Astrocyte of the hippocampus (primary cell): ENCODE measurements around the gene QRICH2.
"Not testable (repeated sequence)": the region's sequence is repeated elsewhere in the genome, so short reads cannot be mapped to it uniquely, and the experiment has no call there.

ENCODE experiments used
- DNase-seq: peaks from one replicate; pipeline ENCODE4 v3.0.0; 2011; ENCODE audit warnings: low read depth, low spot score

The QRICH2 gene, protein sequence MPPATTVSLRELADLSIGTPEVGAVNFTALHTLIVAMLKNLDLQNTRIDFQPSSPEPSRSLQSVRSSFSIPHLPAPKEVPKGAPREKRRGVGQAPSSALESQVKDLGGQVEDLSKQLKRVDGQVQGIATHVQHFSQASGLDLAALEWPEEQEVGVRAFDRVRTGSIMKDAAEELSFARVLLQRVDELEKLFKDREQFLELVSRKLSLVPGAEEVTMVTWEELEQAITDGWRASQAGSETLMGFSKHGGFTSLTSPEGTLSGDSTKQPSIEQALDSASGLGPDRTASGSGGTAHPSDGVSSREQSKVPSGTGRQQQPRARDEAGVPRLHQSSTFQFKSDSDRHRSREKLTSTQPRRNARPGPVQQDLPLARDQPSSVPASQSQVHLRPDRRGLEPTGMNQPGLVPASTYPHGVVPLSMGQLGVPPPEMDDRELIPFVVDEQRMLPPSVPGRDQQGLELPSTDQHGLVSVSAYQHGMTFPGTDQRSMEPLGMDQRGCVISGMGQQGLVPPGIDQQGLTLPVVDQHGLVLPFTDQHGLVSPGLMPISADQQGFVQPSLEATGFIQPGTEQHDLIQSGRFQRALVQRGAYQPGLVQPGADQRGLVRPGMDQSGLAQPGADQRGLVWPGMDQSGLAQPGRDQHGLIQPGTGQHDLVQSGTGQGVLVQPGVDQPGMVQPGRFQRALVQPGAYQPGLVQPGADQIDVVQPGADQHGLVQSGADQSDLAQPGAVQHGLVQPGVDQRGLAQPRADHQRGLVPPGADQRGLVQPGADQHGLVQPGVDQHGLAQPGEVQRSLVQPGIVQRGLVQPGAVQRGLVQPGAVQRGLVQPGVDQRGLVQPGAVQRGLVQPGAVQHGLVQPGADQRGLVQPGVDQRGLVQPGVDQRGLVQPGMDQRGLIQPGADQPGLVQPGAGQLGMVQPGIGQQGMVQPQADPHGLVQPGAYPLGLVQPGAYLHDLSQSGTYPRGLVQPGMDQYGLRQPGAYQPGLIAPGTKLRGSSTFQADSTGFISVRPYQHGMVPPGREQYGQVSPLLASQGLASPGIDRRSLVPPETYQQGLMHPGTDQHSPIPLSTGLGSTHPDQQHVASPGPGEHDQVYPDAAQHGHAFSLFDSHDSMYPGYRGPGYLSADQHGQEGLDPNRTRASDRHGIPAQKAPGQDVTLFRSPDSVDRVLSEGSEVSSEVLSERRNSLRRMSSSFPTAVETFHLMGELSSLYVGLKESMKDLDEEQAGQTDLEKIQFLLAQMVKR (N-terminal part only)

GRCh38 chr17:76307966-76308338 is at the start of gene QRICH2:
QRICH2 (minus strand) TSS chr17:76308276; CDS start chr17:76307998, 278 bp downstream.
- no peak for DNase-seq

- DNase-seq, result no peak
These were observed 49.6 kb upstream of the QRICH2 start for GRCh38 chr17:76357597-76358158.

GRCh38 chr17:76356803-76357456 is 48.9 kb upstream of the QRICH2 start:
- no peak for DNase-seq

- DNase-seq, result no peak
These were observed 46.8 kb upstream of the QRICH2 start for GRCh38 chr17:76354747-76355310.

GRCh38 chr17:76354317-76354729 is 46.2 kb upstream of the QRICH2 start:
- no peak for DNase-seq

- peak; percentile 96 for DNase-seq
These were observed 45.7 kb upstream of the QRICH2 start, which contains the start of gene PRPSAP1 for GRCh38 chr17:76353599-76354316. PRPSAP1 (minus strand) TSS chr17:76353916; CDS start chr17:76353703, 213 bp downstream.

- DNase-seq, result no peak
These were observed 45.0 kb upstream of the QRICH2 start for GRCh38 chr17:76353004-76353598.

GRCh38 chr17:76351526-76352071 is 43.5 kb upstream of the QRICH2 start:
- no peak for DNase-seq

- no peak for DNase-seq
These were observed 42.4 kb upstream of the QRICH2 start for GRCh38 chr17:76350463-76350862.

GRCh38 chr17:76346936-76347335 is 38.9 kb upstream of the QRICH2 start:
- not testable (repeated sequence) for DNase-seq

DNA sequence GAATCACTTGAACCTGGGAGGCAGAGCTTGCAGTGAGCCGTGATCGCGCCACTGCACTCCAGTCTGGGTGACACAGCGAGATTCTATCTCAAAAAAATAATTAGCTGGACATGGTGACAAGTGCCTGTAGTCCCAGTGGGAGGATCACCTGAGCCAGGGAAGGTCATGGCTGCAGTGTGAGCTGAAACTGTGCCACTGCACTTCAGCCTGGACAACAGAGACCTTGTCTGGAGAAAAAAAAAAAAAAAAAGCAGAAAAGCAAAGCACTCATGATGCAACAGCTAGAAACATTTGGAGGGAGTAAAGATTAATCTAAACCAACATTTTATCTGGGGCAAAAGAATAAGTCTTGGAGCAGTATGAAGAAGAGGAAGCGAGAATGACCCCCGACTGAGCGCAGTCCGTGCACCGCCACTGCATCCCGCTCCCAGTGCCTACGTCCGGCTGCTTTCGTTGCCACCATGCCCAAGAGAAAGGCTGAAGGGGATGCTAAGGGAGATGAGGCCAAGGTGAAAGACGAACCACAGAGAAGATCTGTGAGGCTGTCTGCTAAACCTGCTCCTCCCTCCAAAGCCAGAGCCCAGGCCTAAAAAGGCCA is 37.4 kb upstream of the QRICH2 start:
- DNase-seq, result no peak

DNA sequence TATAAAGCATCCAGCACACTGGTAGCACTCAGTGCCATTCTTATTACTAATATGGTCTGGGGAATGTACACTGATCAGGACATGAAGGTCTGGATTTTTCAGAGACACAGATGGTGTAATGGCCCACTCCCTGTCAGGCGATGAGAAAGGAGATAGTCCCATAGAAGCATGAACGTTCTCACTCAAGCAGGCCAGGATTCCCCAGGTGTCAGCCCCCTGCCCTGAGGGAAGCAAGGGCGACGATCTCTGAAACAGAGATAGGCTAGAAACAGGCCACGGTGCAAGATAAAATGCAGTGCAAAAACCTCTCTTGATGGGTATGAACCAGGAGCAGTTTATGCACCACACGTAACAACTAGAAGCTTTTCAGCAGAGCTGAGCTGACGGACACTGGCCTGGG is 35.0 kb upstream of the QRICH2 start:
- no peak for DNase-seq

DNA sequence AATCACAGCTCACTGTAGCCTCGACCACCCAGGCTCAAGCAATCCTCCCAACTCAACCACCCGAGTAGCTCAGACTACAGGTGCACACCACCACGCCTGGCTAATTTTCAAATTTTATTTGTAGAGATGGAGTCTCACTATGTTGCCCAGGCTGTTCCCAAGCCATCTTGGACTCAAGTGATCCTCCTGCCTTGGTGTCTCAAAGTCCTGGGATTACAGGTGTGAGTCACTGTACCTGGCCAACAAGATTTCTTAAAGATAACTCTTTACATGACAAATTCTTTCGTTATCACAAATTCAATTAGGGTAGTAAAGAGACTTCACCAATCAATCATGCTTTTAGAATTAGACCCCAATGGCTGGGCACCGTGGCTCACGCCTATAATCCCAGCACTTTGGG is 33.2 kb upstream of the QRICH2 start:
- no peak for DNase-seq

- DNase-seq, result peak; percentile 29
These were observed 29.3 kb upstream of the QRICH2 start for GRCh38 chr17:76337413-76337777.

DNA sequence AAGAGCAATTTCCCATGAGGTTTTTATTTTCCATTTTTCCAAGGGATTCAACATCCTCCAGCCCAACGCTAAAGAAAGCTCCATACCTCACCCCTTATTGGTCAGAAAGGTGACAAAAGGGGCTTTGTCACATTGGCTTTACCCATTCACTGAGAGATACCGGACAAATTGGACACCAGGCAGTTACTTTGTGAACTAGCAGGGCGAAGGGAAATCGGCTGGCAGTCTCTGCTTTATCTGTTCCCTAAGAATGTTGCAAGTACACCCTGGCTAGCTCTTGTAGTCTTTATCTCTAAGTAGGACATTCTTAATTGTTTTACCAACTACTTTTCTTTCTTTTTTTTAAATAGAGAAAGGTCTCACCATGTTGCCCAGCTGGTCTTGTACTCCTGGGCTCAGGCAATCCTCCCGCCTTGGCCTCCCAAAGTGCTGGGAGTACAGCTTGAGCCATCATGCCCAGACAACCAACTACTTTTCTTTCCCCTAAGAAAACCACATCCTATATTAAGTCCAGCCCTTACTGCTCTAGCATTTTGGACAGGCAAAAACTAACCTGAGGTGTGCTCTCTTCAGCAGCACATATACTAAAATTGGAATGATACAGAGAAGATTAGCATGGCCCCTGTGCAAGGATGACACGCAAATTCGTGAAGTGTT is 28.8 kb upstream of the QRICH2 start:
- no peak for DNase-seq

DNA sequence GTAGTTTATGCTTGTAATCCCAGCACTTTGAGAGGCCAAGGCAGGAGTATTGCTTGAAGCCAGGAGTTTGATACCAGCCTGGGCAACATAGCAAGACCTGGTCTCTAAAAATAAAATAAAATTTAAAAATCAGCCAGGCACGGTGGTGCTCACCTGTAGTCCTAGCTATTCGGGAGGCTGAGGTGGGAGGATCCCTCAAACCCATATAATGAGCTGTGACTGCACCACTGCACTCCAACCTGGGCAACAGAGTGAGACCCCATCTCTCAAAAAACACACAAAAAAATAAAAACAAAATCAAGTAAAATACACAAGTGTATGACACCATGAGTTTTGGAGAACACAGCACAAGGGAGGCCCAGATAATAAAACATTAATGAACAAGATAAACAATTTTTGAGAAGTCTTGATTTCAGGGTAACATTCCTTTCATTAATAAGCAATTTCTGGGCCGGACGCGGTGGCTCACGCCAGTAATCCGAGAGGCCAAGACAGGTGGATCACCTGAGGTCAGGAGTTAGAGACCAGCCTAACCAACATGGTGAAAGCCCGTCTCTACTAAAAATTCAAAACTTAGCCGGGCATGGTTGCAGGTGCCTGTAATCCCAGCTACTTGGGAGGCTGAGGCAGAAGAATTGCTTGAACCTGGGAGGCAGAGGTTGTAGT is 27.8 kb upstream of the QRICH2 start:
- DNase-seq, result no peak

GRCh38 chr17:76333673-76334505 is 25.8 kb upstream of the QRICH2 start:
- no peak for DNase-seq
